GM19397 (cell line): ENCODE measurements around the gene C22orf15.
A peak's percentile ranks its signal among the peaks of the same experiment; 100 is the strongest.
"Not testable (repeated sequence)": the region's sequence is repeated elsewhere in the genome, so short reads cannot be mapped to it uniquely, and the experiment has no call there.

Experiments
- ATAC-seq: cut with Tn5 transposase; IDR thresholded peaks from one replicate; pipeline ENCODE4 v1.9.1; 2021; ENCODE audit warnings: mild to moderate bottlenecking, moderate library complexity; ENCODE audit not compliant: unreplicated experiment

Gene C22orf15

GRCh38 chr22:23762842-23763578 lies at the start of gene C22orf15:
C22orf15 (plus strand) TSS chr22:23762990; CDS start chr22:23763307, 317 bp downstream.
- no peak for ATAC-seq

GRCh38 chr22:23713696-23714595 lies 48.8 kb upstream of the C22orf15 start:
- no peak for ATAC-seq

GRCh38 chr22:23714596-23715578 lies 47.9 kb upstream of the C22orf15 start:
- no peak for ATAC-seq

- ATAC-seq, result no peak
Measured at GRCh38 chr22:23715806-23716375, 46.9 kb upstream of the C22orf15 start.

- peak; percentile 90 for ATAC-seq
Measured at GRCh38 chr22:23716811-23717801, 45.7 kb upstream of the C22orf15 start.

GRCh38 chr22:23718371-23719165 lies 44.2 kb upstream of the C22orf15 start:
- ATAC-seq, result no peak

GRCh38 chr22:23720855-23721254 lies 41.9 kb upstream of the C22orf15 start:
- no peak for ATAC-seq

- ATAC-seq, result no peak
Measured at GRCh38 chr22:23722160-23722559, 40.6 kb upstream of the C22orf15 start.

- no peak for ATAC-seq
Measured at GRCh38 chr22:23722724-23723123, 40.1 kb upstream of the C22orf15 start.

GRCh38 chr22:23728108-23728507 lies 34.7 kb upstream of the C22orf15 start:
- ATAC-seq, result not testable (repeated sequence)

- ATAC-seq, result no peak
Measured at GRCh38 chr22:23737696-23738095, 25.1 kb upstream of the C22orf15 start.

- no peak for ATAC-seq
Measured at GRCh38 chr22:23742505-23743264, 20.1 kb upstream of the C22orf15 start.

GRCh38 chr22:23743303-23743705 lies 19.5 kb upstream of the C22orf15 start:
- no peak for ATAC-seq

GRCh38 chr22:23744001-23744400 lies 18.8 kb upstream of the C22orf15 start:
- ATAC-seq, result no peak

GRCh38 chr22:23744485-23744884 lies 18.3 kb upstream of the C22orf15 start:
- ATAC-seq, result no peak

GRCh38 chr22:23745791-23746190 lies 17.0 kb upstream of the C22orf15 start:
- ATAC-seq, result no peak

GRCh38 chr22:23749841-23750301 lies 12.9 kb upstream of the C22orf15 start:
- ATAC-seq, result no peak

GRCh38 chr22:23750367-23750713 lies 12.4 kb upstream of the C22orf15 start:
- ATAC-seq, result no peak
